ENCODE results near the gene TRAPPC6A. TPM values are rescaled to one million over a fixed set of nuclear protein-coding genes. Genes with fewer than 3 reads are reported as not detected.

Gene TRAPPC6A
- total and polyA plus RNA-seq, 4 donors, result 14.0 to 38.4 (median 26.2) TPM

DNA sequence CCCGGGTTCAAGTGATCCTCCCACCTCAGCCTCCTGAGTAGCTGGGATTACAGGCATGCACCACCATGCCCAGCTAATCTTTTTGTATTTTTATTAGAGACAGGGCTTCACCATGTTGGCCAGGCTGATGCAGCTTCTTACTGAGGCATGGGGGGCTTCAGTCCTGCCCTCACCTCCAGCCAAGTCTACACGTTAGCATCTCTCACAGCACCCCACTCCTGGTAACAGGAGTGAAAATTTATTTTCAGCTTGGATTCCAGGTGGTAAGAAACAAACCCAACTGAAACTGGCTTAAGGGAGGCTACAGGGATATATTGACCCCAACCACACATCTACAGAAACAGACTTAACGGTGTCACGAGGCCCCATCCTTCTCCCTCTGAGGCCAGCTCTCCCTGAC, 27.9 kb downstream of the TRAPPC6A start:
- H3K4me1 ChIP-seq (ENCODE audit: control insufficient read depth in 5 of 5, insufficient read depth in 5 of 5, low read length in 5 of 5), result peaks cover 0 to 27% (median 11%) of the 10 kb centered on the region in 5 donors
- ATAC-seq (ENCODE audit: insufficient read depth, low FRiP score) (no peak), DNase-seq (no peak)
- 95% methylated on average over 4 of the region's 4 CpGs for WGBS, 2 donors
- peaks cover 0 to 25% (median 21%) of the 10 kb centered on the region in 3 donors for H3K27me3 ChIP-seq (ENCODE audit: control insufficient read depth in 3 of 3, insufficient read depth in 3 of 3, low read length in 2 of 3)
- H3K36me3 ChIP-seq (ENCODE audit: control insufficient read depth in 4 of 4, insufficient read depth in 4 of 4, low read length in 4 of 4), result peaks cover 0 to 17% (median 6%) of the 10 kb centered on the region in 4 donors
- H3K9ac ChIP-seq (ENCODE audit: insufficient read depth in 1 of 2, low read length in 2 of 2), result no peak overlapping the region
- no peak overlapping the region for H3K4me3 ChIP-seq
- TF ChIP-seq, protein P1, sequence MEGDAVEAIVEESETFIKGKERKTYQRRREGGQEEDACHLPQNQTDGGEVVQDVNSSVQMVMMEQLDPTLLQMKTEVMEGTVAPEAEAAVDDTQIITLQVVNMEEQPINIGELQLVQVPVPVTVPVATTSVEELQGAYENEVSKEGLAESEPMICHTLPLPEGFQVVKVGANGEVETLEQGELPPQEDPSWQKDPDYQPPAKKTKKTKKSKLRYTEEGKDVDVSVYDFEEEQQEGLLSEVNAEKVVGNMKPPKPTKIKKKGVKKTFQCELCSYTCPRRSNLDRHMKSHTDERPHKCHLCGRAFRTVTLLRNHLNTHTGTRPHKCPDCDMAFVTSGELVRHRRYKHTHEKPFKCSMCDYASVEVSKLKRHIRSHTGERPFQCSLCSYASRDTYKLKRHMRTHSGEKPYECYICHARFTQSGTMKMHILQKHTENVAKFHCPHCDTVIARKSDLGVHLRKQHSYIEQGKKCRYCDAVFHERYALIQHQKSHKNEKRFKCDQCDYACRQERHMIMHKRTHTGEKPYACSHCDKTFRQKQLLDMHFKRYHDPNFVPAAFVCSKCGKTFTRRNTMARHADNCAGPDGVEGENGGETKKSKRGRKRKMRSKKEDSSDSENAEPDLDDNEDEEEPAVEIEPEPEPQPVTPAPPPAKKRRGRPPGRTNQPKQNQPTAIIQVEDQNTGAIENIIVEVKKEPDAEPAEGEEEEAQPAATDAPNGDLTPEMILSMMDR (IDR thresholded peaks at IDR 0.05; ENCODE audit: control extremely low read depth, extremely low read depth), result no peak
- H3K27ac ChIP-seq (ENCODE audit: low read depth in 1 of 2, low read length in 1 of 2), result no peak overlapping the region
- H3K9me3 ChIP-seq (ENCODE audit: control insufficient read depth in 4 of 4, insufficient read depth in 3 of 4, low read length in 3 of 4), result peaks cover 0 to 9% (median 0%) of the 10 kb centered on the region in 4 donors

DNA sequence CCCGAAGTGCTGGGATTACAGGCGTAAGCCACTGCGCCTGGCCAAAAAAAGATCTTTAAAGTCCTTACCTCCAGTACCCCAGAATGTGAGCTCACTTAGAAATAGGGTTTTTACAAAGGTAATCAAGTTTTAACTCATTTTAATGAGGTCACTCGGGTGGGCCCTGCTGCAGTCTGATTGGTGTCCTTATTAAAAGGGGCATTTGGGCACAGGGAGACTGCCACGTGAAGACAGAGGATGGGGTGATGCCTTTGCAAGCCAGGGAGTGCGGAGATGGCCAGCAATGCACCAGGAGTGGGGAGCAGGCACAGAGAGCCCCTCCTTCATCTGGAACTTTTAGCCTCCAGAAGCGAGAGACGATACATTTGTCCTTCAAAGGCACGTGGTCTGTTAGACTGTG, 28.9 kb downstream of the TRAPPC6A start:
- Histone ChIP-seq H3K36me3 (ENCODE audit: control insufficient read depth in 4 of 4, insufficient read depth in 4 of 4, low read length in 4 of 4) (peaks cover 0 to 26% (median 6%) of the 10 kb centered on the region in 4 donors), H3K9me3 (ENCODE audit: control insufficient read depth in 4 of 4, insufficient read depth in 3 of 4, low read length in 3 of 4) (peaks cover 0 to 9% (median 0%) of the 10 kb centered on the region in 4 donors), H3K4me1 (ENCODE audit: control insufficient read depth in 5 of 5, insufficient read depth in 5 of 5, low read length in 5 of 5) (peaks cover 0 to 26% (median 10%) of the 10 kb centered on the region in 5 donors), H3K9ac (ENCODE audit: insufficient read depth in 1 of 2, low read length in 2 of 2) (no peak overlapping the region), H3K27ac (ENCODE audit: low read depth in 1 of 2, low read length in 1 of 2) (no peak overlapping the region), H3K4me3 (no peak overlapping the region), H3K27me3 (ENCODE audit: control insufficient read depth in 3 of 3, insufficient read depth in 3 of 3, low read length in 2 of 3) (peaks cover 0 to 21% (median 17%) of the 10 kb centered on the region in 3 donors)
- TF ChIP-seq, protein P1 (IDR thresholded peaks at IDR 0.05; ENCODE audit: control extremely low read depth, extremely low read depth), result no peak
- ATAC-seq (ENCODE audit: insufficient read depth, low FRiP score) (no peak), DNase-seq (no peak)
- 84 to 85% methylated on average over 9 of the region's 9 CpGs for WGBS, 2 donors

DNA sequence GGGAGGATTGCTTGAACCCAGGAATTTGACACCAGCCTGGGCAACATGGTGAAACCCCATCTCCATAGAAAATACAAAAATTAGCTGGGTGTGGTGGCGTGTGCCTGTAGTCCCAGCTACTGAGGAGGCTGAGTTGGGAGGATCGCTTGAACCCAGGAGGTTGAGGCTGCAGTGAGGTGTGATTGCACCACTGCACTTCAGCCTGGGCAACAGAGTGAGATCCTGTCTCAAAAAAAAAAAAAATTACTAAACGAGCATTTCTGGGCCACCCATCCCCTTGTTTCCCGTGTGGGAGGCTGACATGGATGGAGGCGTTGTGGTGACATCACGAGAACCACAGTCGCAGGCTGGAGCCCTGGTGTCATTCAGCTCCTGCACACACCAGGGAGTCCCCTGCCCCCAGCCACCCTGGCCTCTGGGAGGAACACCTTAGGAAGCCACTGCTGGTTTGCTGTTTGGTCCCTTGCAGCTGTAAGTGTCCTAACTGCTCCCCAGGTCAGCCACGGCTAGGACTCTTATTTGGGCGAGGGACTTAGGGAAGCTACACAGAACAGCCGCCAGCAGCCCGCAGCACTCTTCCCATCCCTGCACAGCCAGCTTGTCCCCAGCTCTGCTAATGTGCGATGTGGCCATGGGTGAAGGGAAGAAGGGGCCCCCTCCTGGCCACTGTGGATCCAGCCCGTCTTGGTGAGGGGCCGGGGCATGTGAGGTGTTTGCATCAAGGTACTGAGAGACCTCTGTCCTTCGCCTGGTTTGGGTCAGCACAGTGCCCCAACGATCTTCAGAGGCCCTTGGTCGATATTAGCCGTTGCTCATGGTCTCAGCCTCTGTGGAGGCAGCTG, 30.0 kb downstream of the TRAPPC6A start:
- Histone ChIP-seq H3K27ac (ENCODE audit: low read depth in 1 of 2, low read length in 1 of 2) (no peak overlapping the region), H3K9ac (ENCODE audit: insufficient read depth in 1 of 2, low read length in 2 of 2) (no peak overlapping the region), H3K4me3 (no peak overlapping the region), H3K9me3 (ENCODE audit: control insufficient read depth in 4 of 4, insufficient read depth in 3 of 4, low read length in 3 of 4) (peaks cover 0 to 6% (median 0%) of the 10 kb centered on the region in 4 donors), H3K36me3 (ENCODE audit: control insufficient read depth in 4 of 4, insufficient read depth in 4 of 4, low read length in 4 of 4) (peaks cover 0 to 33% (median 9%) of the 10 kb centered on the region in 4 donors), H3K27me3 (ENCODE audit: control insufficient read depth in 3 of 3, insufficient read depth in 3 of 3, low read length in 2 of 3) (peaks cover 0 to 14% (median 13%) of the 10 kb centered on the region in 3 donors), H3K4me1 (ENCODE audit: control insufficient read depth in 5 of 5, insufficient read depth in 5 of 5, low read length in 5 of 5) (peaks cover 0 to 16% (median 4%) of the 10 kb centered on the region in 5 donors)
- WGBS, 2 donors, result 87 to 89% methylated on average over 18 of the region's 18 CpGs
- TF ChIP-seq, protein P1 (IDR thresholded peaks at IDR 0.05; ENCODE audit: control extremely low read depth, extremely low read depth), result no peak
- DNase-seq, result no peak
- ATAC-seq (ENCODE audit: insufficient read depth, low FRiP score), result no peak
